Urothelium cell line (cell line): Measurements from ENCODE around the gene YBX2.
A peak's percentile ranks its signal among the peaks of the same experiment; 100 is the strongest.
"Not testable (repeated sequence)": the region's sequence is repeated elsewhere in the genome, so short reads cannot be mapped to it uniquely, and the experiment has no call there.

ENCODE experiments used
- DNase-seq: peaks from one replicate; pipeline ENCODE4 v3.0.0; 2011; ENCODE audit warnings: low spot score, mixed read lengths
- FAIRE-seq: peaks from 2 replicates; lab custom pipeline; 2011; peaks lifted over from hg19 to GRCh38; lab: Jason Lieb, UNC

Gene YBX2

DNA sequence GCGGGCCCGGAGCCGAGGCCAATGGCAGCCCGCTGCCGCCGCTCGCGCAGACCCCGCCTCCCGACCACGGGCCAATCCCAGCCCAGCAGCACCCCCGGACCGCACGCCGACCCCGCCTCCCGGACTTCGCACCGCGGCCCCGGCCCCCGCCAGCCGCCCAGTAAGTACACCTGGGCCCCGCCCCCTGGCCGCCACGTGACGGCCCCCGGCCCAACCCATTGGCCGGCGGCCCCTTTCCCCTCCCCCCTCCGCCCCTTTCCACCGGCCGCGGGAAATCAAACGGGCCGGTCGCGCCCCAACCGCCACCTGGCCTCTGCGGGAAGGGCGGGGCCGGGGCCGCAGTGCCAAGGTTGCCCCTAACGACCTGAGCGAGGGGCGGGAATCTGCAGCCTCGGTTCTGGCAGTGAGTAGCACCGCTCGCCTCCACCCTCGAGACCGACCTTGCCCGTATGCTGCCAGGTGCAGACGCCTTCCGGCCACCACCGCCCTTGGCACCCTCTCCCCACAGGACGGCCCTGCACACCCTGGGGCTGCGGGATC, at the start of gene YBX2:
TSS of gene YBX2 (minus strand) at position 26 of the 540 bp plus-strand sequence. CDS start 139 bp downstream, outside the sequence.
- FAIRE-seq (no peak), DNase-seq (peak; percentile 83)

DNA sequence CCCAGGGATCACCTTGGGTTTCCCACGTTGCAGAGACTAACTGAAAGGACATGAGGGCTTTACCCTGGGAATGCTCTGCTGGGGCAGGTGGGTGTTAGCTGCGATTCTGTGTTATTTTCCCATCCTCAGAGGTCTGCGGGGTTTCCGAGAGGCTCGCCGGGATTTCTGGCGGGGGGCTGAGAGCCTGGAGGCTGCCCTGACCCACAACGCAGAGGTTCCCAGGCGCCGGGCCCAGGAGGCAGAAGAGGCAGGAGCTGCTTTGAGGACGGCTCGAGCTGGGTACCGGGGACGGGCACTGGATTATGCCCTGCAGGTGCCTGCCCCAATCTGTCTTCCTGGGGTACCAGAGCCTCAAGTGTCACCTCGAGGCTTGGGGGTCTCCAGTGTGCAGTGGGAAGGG, 48.8 kb upstream of the YBX2 start:
- FAIRE-seq (no peak), DNase-seq (no peak)

DNA sequence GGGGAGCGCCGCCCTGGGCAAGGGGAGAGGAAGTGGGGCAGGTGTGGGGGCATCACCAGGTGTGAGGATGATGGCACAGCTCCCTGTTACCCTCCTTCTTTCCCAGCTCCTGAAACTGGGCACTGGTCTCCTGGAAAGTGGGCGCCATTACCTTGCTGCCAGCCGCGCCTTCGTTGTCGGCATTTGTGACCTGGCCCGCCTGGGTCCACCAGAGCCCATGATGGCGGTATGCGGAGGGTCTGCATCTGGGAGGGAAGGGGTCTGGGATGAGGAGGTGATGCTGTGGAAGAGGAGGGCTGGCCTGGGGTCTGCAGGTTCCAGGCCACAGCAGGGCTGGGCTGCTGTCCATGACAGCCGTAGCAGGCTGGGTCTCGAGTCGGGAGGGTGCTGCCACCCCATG, 47.4 kb upstream of the YBX2 start:
- DNase-seq (no peak), FAIRE-seq (no peak)

DNA sequence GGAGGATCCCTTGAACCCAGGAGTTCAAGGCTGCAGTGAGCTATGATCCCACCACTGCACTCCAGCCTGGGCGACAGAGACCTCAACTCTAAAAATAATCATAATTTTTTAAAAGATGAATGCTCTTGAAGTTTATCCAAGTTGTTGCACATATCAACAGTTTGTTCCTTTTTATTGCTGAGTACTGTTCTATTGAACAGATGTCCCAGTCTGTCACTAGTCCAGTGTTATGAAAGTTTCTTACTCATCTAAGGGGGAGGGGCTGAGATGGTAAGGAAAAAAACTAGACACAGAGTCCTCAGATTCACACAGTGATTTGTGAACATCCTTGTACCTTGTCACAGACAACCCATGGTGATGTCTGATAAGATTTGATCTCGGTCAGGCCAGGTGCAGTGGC, 45.7 kb upstream of the YBX2 start:
- no peak for DNase-seq

DNA sequence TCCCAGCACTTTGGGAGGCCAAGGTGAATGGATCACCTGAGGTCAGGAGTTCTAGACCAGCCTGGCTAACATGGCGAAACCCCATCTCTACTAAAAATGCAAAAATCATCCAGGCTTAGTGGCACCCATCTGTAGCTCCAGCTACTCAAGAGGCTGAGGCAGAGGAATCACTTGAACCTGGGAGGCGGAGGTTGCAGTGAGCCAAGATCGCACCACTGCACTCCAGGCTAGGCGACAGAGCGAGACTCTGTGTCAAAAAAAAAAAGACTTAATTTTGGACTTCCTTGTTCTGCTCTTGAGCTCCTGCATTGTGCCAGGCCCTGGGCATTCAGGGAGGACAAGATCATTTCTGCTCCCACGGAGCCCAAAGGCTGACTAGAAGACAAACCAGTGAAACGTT, 43.2 kb upstream of the YBX2 start:
- not testable (repeated sequence) for DNase-seq, FAIRE-seq

More for the DNA sequence above, 45.7 kb upstream of the YBX2 start:
- FAIRE-seq: no peak

DNA sequence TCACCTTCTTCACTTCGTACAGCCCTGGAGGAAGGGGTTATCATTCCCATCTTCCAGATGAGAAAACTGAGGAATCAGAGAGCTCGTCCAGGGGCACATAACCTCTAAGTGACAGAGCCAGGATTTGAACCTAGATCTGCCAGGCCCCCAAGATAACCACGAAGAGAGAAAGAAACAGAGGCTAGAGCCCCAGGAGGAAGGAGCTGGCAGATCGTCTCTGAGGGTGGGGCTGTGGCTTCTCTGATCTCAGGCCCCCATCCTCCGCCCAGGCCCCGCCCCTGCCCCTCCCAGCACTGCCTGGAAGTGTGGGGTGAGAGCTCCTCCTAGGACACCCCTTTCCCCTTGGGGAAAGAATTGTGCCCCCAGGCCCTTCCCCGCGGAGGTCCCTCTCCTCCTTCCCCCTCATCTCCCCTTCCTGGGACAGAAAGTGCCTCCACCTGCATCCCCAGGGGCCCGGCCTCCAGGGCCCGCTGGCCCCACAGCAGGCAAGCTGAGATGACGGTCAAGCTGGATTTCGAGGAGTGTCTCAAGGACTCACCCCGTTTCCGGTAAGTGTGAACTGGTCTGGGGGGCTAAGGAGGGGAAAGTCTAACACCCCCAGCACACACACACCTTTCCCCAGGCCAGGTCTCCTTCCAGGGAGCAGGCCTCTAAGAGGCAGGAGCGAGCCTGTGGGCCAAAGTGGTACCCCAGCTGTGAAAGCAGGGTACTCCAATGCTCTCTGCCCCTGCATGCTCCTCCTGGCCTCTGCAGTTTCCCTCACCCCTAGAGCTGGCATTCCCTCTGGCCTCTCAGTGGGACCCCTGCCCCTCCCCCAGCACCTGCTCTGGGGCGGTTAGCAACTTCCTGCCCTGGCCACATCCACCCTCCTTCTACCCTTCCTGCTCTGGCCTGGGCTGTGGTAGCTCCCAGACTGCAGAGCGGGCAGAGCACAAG, 42.1 kb upstream of the YBX2 start, which contains the start of gene ACAP1:
TSS of gene ACAP1 (plus strand) at position 290 of the 936 bp plus-strand sequence. CDS start at position 496, 206 bp downstream.
- DNase-seq: no peak
- FAIRE-seq: no peak

DNA sequence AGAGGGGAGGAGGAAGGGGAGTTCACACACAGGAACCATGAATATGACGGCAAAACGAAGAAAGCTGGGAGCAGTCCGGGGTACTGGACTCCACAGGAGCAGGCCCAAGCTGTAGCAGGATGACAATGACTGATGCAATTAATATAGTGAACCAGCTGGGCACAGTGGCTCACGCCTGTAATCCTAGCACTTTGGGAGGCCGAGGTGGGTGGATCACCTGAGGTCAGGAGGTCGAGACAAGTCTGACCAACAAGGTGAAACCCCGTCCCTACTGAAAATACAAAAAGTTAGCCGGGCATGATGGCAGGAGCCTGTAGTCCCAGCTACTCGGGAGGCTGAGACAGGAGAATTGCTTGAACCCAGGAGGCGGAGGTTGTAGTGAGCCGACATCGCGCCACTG, 41.3 kb upstream of the YBX2 start:
- not testable (repeated sequence) for FAIRE-seq, DNase-seq

DNA sequence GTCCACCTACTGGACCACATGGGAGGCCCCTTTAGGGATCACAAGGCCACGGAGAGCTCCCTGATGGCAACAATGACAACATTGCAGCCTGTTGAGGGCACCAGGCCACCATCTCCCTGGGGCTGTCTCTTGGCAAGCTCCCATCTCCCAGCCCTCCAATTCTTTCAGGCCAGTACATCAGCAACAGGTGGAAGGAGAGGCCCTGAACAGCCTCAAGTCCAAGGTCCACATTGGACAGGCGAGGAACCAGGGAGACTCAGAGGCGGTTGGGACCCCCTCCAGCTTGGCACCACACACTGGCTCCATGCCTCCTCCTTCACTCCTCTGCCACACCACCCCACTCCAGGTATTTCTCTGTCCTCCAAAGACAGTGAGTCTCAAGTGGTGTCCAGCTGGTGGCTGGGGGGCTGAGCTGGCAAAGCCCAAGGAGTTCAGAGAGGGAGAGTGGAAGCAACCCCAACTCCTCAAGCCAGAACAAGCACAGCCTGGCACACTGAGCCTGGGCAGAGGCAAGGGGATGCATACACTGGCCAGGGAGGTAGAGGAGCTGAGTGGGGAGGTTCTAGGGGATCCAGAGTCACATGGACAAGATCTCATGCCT, 40.6 kb upstream of the YBX2 start:
- FAIRE-seq: no peak
- DNase-seq: no peak

DNA sequence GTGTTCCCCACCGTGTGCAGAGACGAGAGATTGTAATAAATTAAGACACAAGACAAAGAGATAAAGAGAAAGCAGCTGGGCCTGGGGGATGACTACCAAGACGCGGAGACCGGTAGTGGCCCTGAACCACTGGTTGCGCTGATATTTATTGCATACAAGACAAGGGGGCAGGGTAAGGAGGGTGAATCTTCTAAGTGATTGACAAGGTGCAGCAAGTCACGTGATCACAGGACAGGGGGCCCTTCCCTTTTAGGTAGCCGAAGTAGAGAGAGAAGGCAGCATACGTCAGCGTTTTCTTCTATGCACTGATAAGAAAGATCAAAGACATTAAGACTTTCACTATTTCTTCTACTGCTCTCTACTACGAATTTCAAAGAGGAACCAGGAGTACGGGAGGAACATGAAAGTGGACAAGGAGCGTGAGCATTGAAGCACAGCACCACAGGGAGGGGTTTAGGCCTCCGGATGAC, 38.2 kb upstream of the YBX2 start:
- not testable (repeated sequence) for FAIRE-seq, DNase-seq

DNA sequence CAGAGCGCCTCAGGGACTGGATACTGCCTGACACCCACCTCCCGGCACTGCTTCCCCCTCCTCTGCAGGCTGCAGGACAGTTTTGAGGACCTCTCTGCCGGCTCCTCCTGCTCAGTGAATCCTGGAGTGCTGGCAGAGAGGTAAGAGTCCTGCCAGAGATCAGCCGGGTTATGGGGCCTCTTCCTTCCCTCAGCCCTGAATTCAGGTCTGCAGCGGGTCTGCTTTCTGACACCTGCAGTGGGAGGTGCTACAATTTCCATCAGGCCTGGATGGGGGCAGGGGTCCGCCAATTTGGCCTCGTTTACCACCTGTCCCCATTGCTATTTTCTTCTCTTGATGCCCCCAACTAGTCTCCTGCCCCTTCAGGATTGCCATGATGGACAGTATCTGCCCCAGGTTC, 37.7 kb upstream of the YBX2 start:
- FAIRE-seq (no peak), DNase-seq (no peak)

DNA sequence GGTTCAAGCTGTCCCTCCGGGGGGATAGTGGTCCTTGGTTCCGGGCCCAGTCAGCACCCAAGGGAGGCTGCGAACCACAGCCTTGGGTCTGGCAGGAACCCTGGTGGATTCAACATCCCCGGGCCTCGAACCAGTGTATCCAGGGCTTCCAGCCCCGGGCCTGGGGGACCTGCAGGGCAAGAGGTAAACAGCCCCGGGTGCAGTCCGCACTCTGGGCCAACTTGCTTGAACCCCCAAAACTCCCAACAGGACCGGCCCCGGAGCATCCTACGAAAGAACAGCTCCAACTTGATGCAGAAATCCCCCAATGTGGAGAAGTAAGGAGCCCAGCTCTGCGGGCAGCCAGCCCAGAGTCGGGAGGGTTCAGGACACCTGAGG, 36.2 kb upstream of the YBX2 start:
- FAIRE-seq (no peak), DNase-seq (no peak)

DNA sequence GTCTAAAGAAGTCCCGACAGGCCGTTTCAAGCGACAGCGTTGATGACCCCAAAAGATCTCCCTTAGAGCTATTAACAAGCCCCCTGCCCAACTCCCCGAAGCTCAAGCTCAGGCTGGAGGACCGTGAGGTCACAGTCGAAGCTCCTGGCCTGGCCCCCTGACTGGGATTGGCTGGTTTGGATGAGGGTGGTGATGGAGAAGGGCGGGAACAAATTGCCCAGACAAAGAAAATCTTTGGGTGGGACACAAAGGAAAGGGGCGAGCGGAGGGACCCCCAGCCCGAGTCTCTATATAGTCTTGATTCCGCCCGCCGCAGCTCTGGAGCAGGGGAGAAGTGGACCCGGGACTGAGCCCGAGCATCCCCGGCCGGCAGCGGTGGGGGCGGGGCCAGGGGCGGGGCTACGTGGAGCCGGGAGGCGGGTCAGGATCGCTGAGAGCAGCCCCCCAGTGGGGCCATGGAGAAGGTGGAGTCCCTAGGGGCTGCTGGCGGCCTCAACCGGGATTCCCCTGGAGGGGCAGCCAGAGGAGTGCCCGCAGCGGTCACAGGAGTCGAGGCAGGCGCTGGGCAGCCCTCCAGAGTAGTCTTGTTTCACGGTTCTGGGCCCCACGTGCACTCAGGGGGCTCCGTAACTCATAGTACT, 35.7 kb upstream of the YBX2 start:
- DNase-seq (peak; percentile 81), FAIRE-seq (no peak)

DNA sequence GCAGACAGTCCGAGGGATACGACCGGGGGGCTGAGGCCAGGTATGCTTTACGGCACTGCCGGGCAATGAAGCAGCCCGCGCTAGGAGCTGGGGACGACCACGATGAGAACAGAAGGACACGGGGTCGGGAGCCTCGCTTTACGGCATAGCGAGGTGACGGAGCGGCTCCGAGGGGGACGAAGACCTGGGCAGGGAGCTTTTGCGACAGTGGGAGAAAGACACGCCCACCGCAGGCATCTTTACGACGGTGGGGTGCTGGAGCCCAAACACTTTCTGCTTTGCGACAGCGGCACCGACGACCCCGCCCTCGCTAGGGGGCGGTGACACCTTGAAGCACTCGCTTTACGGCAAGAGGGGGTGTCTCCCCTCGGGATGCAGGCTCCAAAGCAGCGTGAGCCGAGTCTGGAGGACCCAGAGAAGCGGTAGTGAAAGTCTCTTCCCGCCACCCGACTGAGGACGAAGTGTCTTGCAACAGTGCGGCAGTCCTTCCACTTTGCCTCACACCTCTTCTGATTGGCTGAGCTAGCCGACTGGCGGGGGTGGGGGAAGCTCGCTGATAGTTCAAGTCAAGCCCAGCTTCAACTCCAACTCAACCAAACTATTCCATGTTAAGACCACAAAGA, 35.0 kb upstream of the YBX2 start:
- DNase-seq (peak; percentile 91), FAIRE-seq (no peak)

DNA sequence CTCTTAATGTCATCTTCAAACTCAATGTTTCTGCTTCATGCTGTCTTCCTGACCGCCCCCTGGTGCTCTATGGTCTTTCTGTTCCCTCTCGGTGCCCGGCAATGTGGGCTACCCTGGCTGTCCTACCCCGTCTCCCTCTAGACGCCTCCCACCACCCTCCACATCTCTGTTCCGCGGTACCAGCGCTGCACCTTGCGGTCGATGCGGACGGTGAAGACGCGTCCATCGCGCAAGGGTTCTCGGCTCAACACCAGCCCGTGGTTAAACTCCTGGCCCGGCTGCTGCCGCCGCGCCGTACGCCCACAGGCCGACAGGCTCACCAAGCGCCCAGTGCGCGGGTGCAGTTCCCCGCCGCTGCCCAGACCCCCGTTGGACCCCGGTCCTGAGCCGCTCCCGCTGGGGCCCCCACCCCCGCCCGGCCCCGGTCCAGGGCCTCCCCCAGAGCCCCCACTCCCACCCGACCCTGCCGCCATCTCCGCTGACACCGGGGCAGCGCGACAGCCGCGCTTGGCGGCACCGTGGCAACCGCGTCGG, 34.5 kb upstream of the YBX2 start, which contains the start of gene NEURL4:
TSS of gene NEURL4 (minus strand) at position 496 of the 534 bp plus-strand sequence. CDS start at position 473, 23 bp downstream.
- no peak for DNase-seq
- FAIRE-seq: peak; percentile 94

DNA sequence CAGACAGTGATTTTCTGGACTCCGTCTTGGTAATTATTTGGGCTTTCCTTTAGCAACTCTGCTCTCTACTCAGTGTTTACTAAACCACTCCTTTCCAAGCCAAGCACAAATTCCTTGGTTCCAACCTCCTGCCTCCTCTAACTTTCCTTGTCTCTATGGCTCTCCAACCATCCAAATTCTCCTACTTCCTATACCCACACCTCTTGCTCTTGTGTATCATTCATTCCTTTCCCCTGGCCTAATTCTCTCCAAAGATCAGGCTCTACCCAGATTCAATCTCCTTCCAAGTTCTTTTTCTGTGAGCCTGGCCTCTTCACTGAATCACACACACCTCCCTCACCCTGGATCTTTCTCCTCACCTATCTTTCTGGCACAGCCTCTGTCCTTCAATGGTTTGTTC, 33.6 kb upstream of the YBX2 start:
- DNase-seq: no peak
- FAIRE-seq: no peak

DNA sequence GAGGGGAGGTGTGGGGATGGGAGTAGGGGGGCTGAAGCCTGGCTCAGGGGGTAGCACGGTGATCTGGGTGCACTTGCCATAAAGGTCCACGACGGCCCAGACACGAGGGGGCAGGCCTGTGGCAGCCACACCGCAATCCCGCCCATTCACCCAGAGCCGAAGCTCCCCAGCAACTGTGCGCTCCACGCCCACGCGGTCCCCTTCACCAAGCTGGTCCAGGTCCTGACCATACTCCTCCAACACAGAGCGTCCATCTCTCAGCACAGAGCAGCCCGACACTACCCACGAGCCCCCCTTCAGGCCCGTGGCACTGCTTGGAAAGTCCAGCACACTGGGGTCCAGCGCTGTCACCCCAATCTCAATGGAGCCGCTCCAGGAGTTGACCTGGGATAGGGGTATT, 33.1 kb upstream of the YBX2 start:
- DNase-seq: no peak
- no peak for FAIRE-seq

DNA sequence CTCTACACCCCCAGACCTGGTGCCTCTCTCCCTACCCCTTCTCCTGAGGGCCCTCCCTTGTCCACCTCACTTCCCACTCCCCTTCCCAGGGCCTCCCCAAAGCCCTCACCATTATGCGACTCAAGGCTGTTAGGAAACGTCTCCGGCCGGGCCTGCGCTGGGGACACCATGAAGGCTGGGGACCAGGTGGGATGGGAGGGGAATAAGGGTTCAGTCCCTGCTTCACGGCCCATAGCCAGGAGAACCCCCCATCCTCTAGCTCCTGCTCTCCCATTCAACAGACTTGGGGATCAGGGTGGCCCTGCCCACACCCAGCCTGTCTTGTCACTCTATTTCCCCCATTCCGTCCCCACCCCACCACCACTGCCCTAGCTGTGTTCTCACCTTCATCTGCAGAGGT, 32.6 kb upstream of the YBX2 start:
- FAIRE-seq: no peak
- no peak for DNase-seq

DNA sequence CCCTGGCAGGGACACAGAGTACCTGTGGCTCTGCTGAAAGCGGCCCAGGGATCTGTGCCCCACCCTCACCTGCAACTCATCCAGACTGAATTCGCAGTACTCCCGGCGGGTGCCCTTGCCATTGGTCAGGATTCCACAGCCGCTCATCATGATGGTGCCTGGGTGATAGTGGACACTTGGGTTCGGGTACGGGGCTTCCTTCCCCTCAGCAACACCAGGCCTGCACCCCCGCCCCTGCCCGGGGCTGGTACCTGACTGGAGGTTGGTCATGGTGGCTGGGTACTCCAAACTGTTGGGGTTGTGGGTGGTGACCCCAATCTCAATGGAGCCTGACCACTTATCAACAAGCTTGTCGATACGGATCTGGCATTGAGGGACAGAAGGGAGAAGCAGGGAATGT, 31.7 kb upstream of the YBX2 start:
- FAIRE-seq (no peak), DNase-seq (no peak)

DNA sequence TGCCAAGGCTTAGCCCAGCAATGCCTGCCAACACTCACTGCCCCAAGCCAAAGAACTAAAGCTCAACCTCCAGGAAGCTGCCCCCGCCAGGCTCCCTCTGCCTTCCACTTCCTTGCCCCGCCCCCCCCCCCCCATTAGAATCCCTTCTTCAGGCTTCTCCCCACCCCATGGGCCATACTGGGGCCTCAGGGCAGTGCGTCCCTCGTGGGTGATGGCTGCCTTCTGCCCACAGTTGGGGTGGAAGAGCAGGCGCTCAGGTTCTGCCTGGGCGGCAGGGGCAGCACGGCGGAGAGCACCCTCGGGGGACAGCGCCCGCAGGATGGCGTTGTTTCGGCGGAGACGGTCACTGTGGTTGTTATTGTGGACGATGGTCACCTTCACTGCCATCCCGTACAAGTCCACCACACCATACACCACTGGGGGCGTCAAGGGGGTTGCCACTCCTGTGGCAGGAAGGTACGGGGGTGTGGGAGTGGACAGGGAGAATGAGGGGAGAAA, 30.6 kb upstream of the YBX2 start:
- DNase-seq: no peak
- no peak for FAIRE-seq

DNA sequence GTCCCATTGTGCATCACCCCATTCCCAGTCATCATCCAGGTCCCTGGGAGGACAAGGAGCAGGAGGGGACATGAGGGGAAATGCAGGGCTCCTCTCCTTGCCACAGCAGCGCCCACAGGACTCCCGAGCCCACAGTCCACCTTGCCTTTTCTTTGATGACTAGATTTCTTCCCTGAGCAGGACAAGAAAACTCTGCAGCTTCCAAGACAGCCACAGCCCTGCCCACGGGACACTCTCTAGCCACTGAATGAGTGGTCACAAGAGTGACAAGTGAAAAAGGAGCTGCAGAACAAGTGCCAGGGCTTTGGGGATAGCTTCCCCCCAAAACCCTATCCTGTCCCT, 30.0 kb upstream of the YBX2 start:
- FAIRE-seq (no peak), DNase-seq (no peak)
